OCI-LY1 (cell line): Measurements from ENCODE around the gene VWC2.

ENCODE experiments used
- CTCF ChIP-seq: fragments of 200-600 bp; sonication (generic), shearing (Covaris generic); IDR thresholded peaks from 2 replicates; pipeline ENCODE4 v1.5.1; 2017; ENCODE audit warnings: mild to moderate bottlenecking, antibody characterized with exemption, low read length, moderate library complexity, mixed read lengths
- EZH2 ChIP-seq: fragments of 200-600 bp; sonication (generic), shearing (Covaris generic); IDR thresholded peaks from 2 replicates; pipeline ENCODE4 v1.8.0; 2017; ENCODE audit warnings: borderline replicate concordance, mixed run types, mild to moderate bottlenecking, antibody characterized with exemption, low read length, moderate library complexity, mixed read lengths

GRCh38 chr7:49937608-49938007, 164.2 kb downstream of the VWC2 start:
- TF ChIP-seq CTCF (no peak), EZH2 (no peak)
